K562 (cell line): Measurements from ENCODE around the gene LY6G6F. TPM values are rescaled to one million over a fixed set of nuclear protein-coding genes. Genes with fewer than 3 reads are reported as not detected.
A peak's percentile ranks its signal among the peaks of the same experiment; 100 is the strongest.

ENCODE experiments used
- BCL6 ChIP-seq: fragments of 250-450 bp; sonication (Bioruptor Pico); IDR thresholded peaks from 2 replicates; pipeline ENCODE4 v1.4.0; 2020
- BHLHE40 ChIP-seq: IDR thresholded peaks from 2 replicates; pipeline ENCODE4 v1.6.1; 2011; ENCODE audit warnings: low read length, improper control_type of control experiment
- GABPA ChIP-seq: fragments of 200-800 bp; sonication (Bioruptor generic); conservative IDR thresholded peaks from 2 replicates; pipeline ENCODE4 v1.6.1; 2016; ENCODE audit warnings: low read depth, missing genetic modification characterization, missing compliant biosample characterization
- GABPB1 ChIP-seq: sonication (generic); formaldehyde crosslinking; IDR thresholded peaks from 2 replicates; pipeline ENCODE4 v1.8.0; 2022; ENCODE audit warnings: mild to moderate bottlenecking, missing genetic modification reagents
- HLTF ChIP-seq: fragments of 450-650 bp; IDR thresholded peaks from 2 replicates; pipeline ENCODE4 v1.6.1; 2016
- JUND ChIP-seq, 2 experiments: IDR thresholded peaks; 2 replicates in 1 of 2; 3 replicates in 1 of 2; pipeline ENCODE4 v1.6.1; 2011; ENCODE audit warnings: borderline replicate concordance in 2 of 2, low read depth in 2 of 2, low read length in 2 of 2, improper control_type of control experiment in 1 of 2, missing biosample characterization in 1 of 2, missing genetic modification characterization in 1 of 2, missing genetic modification reagents in 1 of 2
- MEF2D ChIP-seq: conservative IDR thresholded peaks from 2 replicates; pipeline ENCODE4 v1.6.1; 2016; ENCODE audit warnings: low read depth, missing genetic modification characterization, missing compliant biosample characterization
- POLR3G ChIP-seq: IDR thresholded peaks from 2 replicates; pipeline ENCODE4 v1.6.1; 2011; ENCODE audit not compliant: insufficient read length, insufficient replicate concordance; ENCODE audit errors: extremely low read depth
- SAFB ChIP-seq: fragments of 200-400 bp; formaldehyde crosslinking; IDR thresholded peaks from 2 replicates; pipeline ENCODE4 v1.6.1; 2017; ENCODE audit warnings: low read depth, low read length, borderline replicate concordance
- polyA plus RNA-seq, 8 experiments: library from polyadenylated mRNA; depleted of rRNA in 4 of 8; stranded (reverse) in 5 of 8; unstranded in 3 of 8; fragments of >200 nt; fragmentation: Nextera tagmentation in 2 of 8; fragmentation: Illumina TruSeq in 1 of 8; extraction: Ambion mirVana in 2 of 8; extraction: Trizol in 1 of 8; gene quantifications; 2 replicates each; pipeline versions ENCODE4 v1.2.1 to v1.2.3, GENCODE V29; 2011 to 2014; ENCODE audit warnings: inconsistent platforms in 1 of 8, missing spikeins in 1 of 8
- total RNA-seq, 7 experiments: library from RNA; depleted of rRNA in 6 of 7; stranded (reverse); fragments of >200 nt in 6 of 7; fragmentation: Illumina TruSeq in 2 of 7; extraction: Trizol in 2 of 7; gene quantifications; 2 replicates each; pipeline versions ENCODE4 v1.2.1 to v1.2.3, GENCODE V29; 2011 to 2021; ENCODE audit warnings: low replicate concordance in 1 of 7
- TF ChIP-seq, protein P1 (sequence below): fragments of 250-450 bp; sonication (Bioruptor Pico); IDR thresholded peaks from 2 replicates; pipeline ENCODE4 v1.4.0; 2020; ENCODE audit warnings: mild to moderate bottlenecking
- TF ChIP-seq, protein P2 (sequence below): sonication (generic); formaldehyde crosslinking; IDR thresholded peaks from 2 replicates; pipeline ENCODE4 v1.4.0; 2020; ENCODE audit warnings: mild to moderate bottlenecking, missing genetic modification reagents
- TF ChIP-seq, protein P3 (sequence below): fragments of 450-650 bp; formaldehyde crosslinking; IDR thresholded peaks from 2 replicates; pipeline ENCODE4 v1.4.0; 2020; ENCODE audit warnings: mild to moderate bottlenecking, moderate library complexity
- TF ChIP-seq, protein P4 (sequence below): fragments of 200-800 bp; sonication (Bioruptor generic); IDR thresholded peaks from 2 replicates; pipeline ENCODE4 v1.6.1; 2017; ENCODE audit warnings: missing genetic modification characterization, missing compliant biosample characterization

LY6G6F gene
- total and polyA plus RNA-seq, 9 of the 15 experiments (the other 6 are each of a cell fraction or from before 2014, with no cell fraction given): 0.14 to 0.50 (median 0.28) TPM; not detected in 2

DNA sequence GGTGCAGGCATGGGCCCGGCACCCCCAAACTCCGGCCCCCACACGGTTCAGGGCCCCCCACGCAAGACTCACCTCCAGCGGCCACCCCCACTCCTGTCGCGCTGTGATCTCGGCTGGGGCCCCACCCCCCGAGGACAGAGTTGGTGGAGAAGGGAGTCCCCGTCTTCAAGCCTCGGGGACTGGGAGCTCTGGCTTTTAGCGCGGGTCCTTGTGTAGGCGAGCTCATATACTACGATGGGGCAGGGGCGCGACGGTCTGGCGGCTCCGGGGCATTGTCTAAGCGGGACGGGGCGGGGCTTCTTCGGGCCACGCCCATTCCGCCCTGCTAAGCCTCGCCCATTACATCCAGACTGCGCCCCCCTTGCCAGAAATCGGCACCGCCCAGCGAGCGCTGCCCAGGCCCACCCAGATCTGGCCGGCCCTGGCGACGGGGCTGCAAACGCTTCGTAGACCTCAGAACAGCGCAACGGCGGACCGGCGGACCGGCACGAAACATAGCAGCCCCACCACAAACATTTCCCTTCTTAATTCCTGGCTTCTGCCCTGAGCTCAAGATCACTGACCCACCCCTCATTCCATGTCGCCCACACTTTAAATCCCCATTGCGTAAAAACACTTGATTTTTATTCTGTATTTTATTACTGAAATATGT is 23.4 kb downstream of the LY6G6F start (continued):
- TF ChIP-seq, protein P1, sequence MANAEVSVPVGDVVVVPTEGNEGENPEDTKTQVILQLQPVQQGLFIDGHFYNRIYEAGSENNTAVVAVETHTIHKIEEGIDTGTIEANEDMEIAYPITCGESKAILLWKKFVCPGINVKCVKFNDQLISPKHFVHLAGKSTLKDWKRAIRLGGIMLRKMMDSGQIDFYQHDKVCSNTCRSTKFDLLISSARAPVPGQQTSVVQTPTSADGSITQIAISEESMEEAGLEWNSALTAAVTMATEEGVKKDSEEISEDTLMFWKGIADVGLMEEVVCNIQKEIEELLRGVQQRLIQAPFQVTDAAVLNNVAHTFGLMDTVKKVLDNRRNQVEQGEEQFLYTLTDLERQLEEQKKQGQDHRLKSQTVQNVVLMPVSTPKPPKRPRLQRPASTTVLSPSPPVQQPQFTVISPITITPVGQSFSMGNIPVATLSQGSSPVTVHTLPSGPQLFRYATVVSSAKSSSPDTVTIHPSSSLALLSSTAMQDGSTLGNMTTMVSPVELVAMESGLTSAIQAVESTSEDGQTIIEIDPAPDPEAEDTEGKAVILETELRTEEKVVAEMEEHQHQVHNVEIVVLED (CRISPR knock-in tag): peak; percentile 34; the same call in 1 of the 2 replicates
- TF ChIP-seq, protein P2, sequence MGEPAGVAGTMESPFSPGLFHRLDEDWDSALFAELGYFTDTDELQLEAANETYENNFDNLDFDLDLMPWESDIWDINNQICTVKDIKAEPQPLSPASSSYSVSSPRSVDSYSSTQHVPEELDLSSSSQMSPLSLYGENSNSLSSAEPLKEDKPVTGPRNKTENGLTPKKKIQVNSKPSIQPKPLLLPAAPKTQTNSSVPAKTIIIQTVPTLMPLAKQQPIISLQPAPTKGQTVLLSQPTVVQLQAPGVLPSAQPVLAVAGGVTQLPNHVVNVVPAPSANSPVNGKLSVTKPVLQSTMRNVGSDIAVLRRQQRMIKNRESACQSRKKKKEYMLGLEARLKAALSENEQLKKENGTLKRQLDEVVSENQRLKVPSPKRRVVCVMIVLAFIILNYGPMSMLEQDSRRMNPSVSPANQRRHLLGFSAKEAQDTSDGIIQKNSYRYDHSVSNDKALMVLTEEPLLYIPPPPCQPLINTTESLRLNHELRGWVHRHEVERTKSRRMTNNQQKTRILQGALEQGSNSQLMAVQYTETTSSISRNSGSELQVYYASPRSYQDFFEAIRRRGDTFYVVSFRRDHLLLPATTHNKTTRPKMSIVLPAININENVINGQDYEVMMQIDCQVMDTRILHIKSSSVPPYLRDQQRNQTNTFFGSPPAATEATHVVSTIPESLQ (CRISPR knock-in tag): 0 out of 2 replicates have a peak, but pooled peaks have one; percentile 10
- TF ChIP-seq BCL6 (CRISPR knock-in tag) (peak; percentile 89), SAFB (peak; percentile 86; the same call in 1 of the 2 replicates), GABPA (no peak), POLR3G (no peak), BHLHE40 (peak; percentile 3), MEF2D (tag) (no peak), HLTF (peak; percentile 92), GABPB1 (CRISPR knock-in tag) (no peak), JUND (IDR thresholded peaks at IDR 0.05; ENCODE audit: borderline replicate concordance, low read depth, low read length) (no peak), JUND (tag; IDR thresholded peaks at IDR 0.05; ENCODE audit: borderline replicate concordance, low read depth, low read length) (no peak)
- TF ChIP-seq, protein P3, sequence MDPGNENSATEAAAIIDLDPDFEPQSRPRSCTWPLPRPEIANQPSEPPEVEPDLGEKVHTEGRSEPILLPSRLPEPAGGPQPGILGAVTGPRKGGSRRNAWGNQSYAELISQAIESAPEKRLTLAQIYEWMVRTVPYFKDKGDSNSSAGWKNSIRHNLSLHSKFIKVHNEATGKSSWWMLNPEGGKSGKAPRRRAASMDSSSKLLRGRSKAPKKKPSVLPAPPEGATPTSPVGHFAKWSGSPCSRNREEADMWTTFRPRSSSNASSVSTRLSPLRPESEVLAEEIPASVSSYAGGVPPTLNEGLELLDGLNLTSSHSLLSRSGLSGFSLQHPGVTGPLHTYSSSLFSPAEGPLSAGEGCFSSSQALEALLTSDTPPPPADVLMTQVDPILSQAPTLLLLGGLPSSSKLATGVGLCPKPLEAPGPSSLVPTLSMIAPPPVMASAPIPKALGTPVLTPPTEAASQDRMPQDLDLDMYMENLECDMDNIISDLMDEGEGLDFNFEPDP (CRISPR knock-in tag): peak; percentile 98
- TF ChIP-seq, protein P4, sequence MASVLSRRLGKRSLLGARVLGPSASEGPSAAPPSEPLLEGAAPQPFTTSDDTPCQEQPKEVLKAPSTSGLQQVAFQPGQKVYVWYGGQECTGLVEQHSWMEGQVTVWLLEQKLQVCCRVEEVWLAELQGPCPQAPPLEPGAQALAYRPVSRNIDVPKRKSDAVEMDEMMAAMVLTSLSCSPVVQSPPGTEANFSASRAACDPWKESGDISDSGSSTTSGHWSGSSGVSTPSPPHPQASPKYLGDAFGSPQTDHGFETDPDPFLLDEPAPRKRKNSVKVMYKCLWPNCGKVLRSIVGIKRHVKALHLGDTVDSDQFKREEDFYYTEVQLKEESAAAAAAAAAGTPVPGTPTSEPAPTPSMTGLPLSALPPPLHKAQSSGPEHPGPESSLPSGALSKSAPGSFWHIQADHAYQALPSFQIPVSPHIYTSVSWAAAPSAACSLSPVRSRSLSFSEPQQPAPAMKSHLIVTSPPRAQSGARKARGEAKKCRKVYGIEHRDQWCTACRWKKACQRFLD (CRISPR knock-in tag): no peak
